Nephron (organoid): ENCODE data around the gene ZNF232.
"Not testable (repeated sequence)": the region's sequence is repeated elsewhere in the genome, so short reads cannot be mapped to it uniquely, and the experiment has no call there.

Experiments
- H3K27ac Mint-ChIP-seq, 3 experiments: 2 replicates each; pipeline ENCODE4 v1.8.0; 2020; ENCODE audit warnings: mixed read lengths in 3 of 3, mild to moderate bottlenecking in 2 of 3, moderate library complexity in 1 of 3
- H3K27me3 Mint-ChIP-seq: 2 replicates; pipeline ENCODE4 v1.8.0; 2021; ENCODE audit warnings: low read depth, mild to moderate bottlenecking, moderate library complexity, mixed read lengths
- H3K36me3 Mint-ChIP-seq: 2 replicates; pipeline ENCODE4 v1.8.0; 2020; ENCODE audit warnings: low read depth, mixed read lengths
- H3K4me1 Mint-ChIP-seq: 2 replicates; pipeline ENCODE4 v1.8.0; 2020; ENCODE audit warnings: mixed read lengths
- H3K4me3 Mint-ChIP-seq, 3 experiments: 2 replicates each; pipeline ENCODE4 v1.8.0; 2020; ENCODE audit warnings: mild to moderate bottlenecking in 3 of 3, mixed read lengths in 3 of 3, moderate library complexity in 2 of 3
- H3K9me3 Mint-ChIP-seq: 2 replicates; pipeline ENCODE4 v1.8.0; 2020; ENCODE audit warnings: mixed read lengths
- CTCF ChIP-seq, 3 experiments: fragments of 200-600 bp; sonication (generic); IDR thresholded peaks; one replicate each; pipeline ENCODE4 v1.5.0; 2021; ENCODE audit warnings: antibody characterized with exemption in 3 of 3; ENCODE audit not compliant: unreplicated experiment in 3 of 3

Gene ZNF232

GRCh38 chr17:5111402-5112204, at the start of gene ZNF232:
TSS of gene ZNF232 (minus strand) at chr17:5111878. CDS start at chr17:5111822, 56 bp downstream.
- Mint-ChIP-seq H3K4me1 (peaks cover 16% of the 10 kb centered on the region), H3K9me3 (no peaks in the 10 kb centered on the region), H3K4me3 (peak within 1 kb of the TSS; percentile 86 to 94 (median 91)), H3K27ac (peak within 1 kb of the TSS; percentile 85 to 97 (median 93)), H3K36me3 (peaks cover 45% of the 10 kb centered on the region), H3K27me3 (no peaks in the 10 kb centered on the region)
- no peak for TF ChIP-seq CTCF (IDR thresholded peaks at IDR 0.05; ENCODE audit: unreplicated experiment in 3 of 3)

GRCh38 chr17:5160702-5161101, 49.0 kb upstream of the ZNF232 start:
- not testable (repeated sequence) for H3K27ac Mint-ChIP-seq

DNA sequence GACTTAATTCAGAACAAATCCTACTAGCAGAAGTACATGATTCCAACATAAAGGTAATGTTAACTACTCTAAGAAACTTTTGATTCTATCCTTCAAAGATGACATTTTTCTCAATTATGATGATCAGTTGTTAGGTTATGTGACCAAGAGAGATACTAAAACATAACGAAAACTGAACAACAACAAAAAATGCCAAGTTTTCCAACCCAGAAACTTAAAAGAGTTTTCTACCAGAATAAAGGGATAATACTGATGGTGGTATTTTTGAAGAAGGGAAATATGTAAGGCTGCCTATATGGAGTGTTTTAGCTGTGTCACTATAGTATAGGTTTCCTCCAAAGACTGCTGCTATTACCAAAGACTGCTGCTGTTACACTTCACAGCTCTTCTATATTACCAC, 34.4 kb upstream of the ZNF232 start:
- H3K4me1 Mint-ChIP-seq, H3K4me3 Mint-ChIP-seq, H3K27ac Mint-ChIP-seq, H3K9me3 Mint-ChIP-seq, H3K36me3 Mint-ChIP-seq: not testable (repeated sequence)
- peaks cover 11% of the 10 kb centered on the region for H3K27me3 Mint-ChIP-seq

More at GRCh38 chr17:5160702-5161101, 49.0 kb upstream of the ZNF232 start:
- peaks cover 18% of the 10 kb centered on the region for H3K27me3 Mint-ChIP-seq
- not testable (repeated sequence) for H3K36me3 Mint-ChIP-seq, H3K4me1 Mint-ChIP-seq, H3K9me3 Mint-ChIP-seq, H3K4me3 Mint-ChIP-seq

GRCh38 chr17:5142877-5143276, 31.2 kb upstream of the ZNF232 start:
- not testable (repeated sequence) for H3K4me1 Mint-ChIP-seq

GRCh38 chr17:5139458-5139732, 27.7 kb upstream of the ZNF232 start:
- no peaks in the 10 kb centered on the region for H3K27me3 Mint-ChIP-seq

More at GRCh38 chr17:5142877-5143276, 31.2 kb upstream of the ZNF232 start:
- H3K36me3 Mint-ChIP-seq, H3K27ac Mint-ChIP-seq, H3K9me3 Mint-ChIP-seq, H3K4me3 Mint-ChIP-seq: not testable (repeated sequence)
- peaks cover 11% of the 10 kb centered on the region for H3K27me3 Mint-ChIP-seq

GRCh38 chr17:5138616-5139457, 27.2 kb upstream of the ZNF232 start:
- no peaks in the 10 kb centered on the region for H3K4me1 Mint-ChIP-seq
- no peaks in the 10 kb centered on the region for H3K27me3 Mint-ChIP-seq
- no peaks in the 10 kb centered on the region for H3K36me3 Mint-ChIP-seq
- H3K9me3 Mint-ChIP-seq = no peaks in the 10 kb centered on the region
- H3K27ac Mint-ChIP-seq = no peak overlapping the region
- no peak for TF ChIP-seq CTCF (IDR thresholded peaks at IDR 0.05; ENCODE audit: unreplicated experiment in 3 of 3)
- no peak overlapping the region for H3K4me3 Mint-ChIP-seq

More at GRCh38 chr17:5139458-5139732, 27.7 kb upstream of the ZNF232 start:
- Mint-ChIP-seq H3K36me3 (no peaks in the 10 kb centered on the region), H3K4me1 (no peaks in the 10 kb centered on the region), H3K9me3 (no peaks in the 10 kb centered on the region), H3K27ac (no peak overlapping the region), H3K4me3 (no peak overlapping the region)
- no peak for TF ChIP-seq CTCF (IDR thresholded peaks at IDR 0.05; ENCODE audit: unreplicated experiment in 3 of 3)

DNA sequence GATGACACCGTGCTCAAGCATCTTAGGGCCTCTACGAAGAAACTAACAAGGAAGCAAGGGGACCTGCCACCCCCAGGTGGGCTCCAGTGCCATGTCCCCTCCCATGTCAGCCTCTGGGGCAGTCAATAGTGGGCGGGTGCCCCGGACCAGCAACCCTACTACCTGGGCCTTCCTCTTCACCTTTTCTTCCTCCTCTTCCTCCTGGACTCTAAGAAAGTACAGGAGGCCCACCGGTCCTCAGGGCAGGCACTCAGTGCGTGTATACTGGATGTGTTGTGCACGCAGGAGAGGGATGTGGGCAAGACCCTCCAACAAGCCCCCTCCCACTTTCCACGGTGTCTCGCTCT, 26.5 kb upstream of the ZNF232 start:
- H3K27ac Mint-ChIP-seq, H3K4me3 Mint-ChIP-seq, H3K27me3 Mint-ChIP-seq, H3K4me1 Mint-ChIP-seq, H3K9me3 Mint-ChIP-seq, H3K36me3 Mint-ChIP-seq: not testable (repeated sequence)

GRCh38 chr17:5137511-5138197, 26.0 kb upstream of the ZNF232 start:
- H3K27ac Mint-ChIP-seq, H3K9me3 Mint-ChIP-seq, H3K36me3 Mint-ChIP-seq, H3K4me1 Mint-ChIP-seq, H3K27me3 Mint-ChIP-seq, H3K4me3 Mint-ChIP-seq: not testable (repeated sequence)

GRCh38 chr17:5136580-5137412, 25.1 kb upstream of the ZNF232 start:
- H3K9me3 Mint-ChIP-seq, H3K27ac Mint-ChIP-seq, H3K36me3 Mint-ChIP-seq, H3K4me1 Mint-ChIP-seq, H3K27me3 Mint-ChIP-seq, H3K4me3 Mint-ChIP-seq: not testable (repeated sequence)
